Stromal cell of bone marrow (primary cell): Measurements from ENCODE around the gene C1RL.
"Not testable (repeated sequence)": the region's sequence is repeated elsewhere in the genome, so short reads cannot be mapped to it uniquely, and the experiment has no call there.

Source experiments
- DNase-seq: peaks from one replicate; pipeline ENCODE4 v3.0.0-alpha.2; 2012; ENCODE audit warnings: low read depth

C1RL gene

DNA sequence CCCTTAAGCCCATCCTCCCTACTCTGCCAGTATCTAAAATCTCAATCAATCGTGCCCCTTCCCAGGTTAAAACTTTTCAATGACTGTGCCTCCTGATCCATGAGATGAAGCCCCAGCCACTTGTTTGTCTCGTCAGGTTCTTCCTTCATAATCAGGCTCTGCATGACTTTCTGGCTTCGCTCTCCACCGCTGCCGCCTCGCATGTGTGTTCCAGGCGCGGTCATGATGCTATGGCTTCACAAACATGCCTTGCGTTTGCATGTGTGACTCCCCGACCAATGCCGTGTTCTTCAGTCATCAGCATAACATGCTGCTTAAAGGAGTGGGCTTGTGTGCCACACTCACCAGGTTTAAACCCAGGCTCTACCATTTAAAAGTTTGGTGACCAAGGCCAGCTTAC lies 5.0 kb upstream of the C1RL start:
- DNase-seq = no peak

DNA sequence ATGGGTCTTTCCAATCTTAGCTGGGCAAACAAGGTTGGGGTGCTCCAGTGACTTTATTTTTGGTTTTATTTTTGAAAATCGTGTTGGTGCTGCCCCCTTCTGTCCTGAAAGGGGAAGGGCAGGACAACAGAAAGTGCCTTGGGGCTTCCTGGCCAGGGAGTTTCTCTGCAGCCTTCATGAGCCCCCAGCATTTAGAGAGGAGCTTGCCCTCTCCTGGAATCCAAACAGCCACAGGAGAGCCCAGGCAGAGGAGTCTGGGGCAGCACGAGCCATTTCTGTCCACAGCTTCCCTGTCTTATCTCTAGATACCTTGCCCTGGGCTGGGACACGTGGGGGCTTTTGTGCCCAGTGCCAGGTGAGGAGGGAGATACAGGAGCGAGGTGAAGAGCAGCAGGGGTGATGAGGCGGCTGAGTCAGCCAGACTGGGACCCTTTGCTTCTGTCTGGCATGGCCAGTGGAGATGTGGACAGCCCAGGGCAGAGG lies 4.4 kb upstream of the C1RL start:
- DNase-seq = no peak

DNA sequence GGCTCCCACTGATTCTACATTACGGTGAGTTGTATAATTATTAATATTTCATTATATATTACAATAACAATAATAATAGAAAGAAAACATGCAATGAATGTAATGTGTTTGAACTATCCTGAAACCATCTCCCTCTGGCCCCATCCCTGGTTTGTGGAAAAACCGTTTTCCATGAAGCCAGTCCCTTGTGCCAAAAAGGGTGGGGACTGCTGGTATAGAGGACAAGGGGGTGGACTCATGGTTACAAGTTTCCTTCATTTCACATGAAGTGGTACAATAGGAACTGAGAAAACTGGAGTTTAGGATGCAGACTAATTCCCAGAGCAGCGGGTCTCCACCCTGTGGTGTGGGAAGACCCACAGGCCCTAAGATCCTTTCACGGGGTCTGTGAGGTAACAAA lies 3.0 kb upstream of the C1RL start:
- no peak for DNase-seq

DNA sequence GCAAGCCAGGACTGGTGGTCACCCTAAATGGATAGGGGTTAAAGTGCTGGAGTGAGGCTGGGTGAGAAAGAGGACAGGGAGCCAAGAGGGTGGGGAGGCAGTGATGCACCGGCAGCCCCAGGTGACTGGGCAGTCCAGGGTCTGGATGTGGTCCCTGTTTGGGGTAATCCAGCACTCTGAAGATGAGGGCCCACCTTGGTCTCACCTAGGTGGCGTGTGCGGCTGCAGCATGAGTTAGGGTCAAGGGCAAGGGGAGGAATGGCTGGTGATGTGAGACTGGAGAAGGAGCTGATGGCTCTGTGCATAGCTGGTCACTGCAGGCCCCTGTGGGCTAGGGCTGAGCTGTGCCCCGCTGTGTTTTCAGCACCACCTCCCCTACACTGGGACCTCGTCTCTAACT lies 1.6 kb upstream of the C1RL start:
- no peak for DNase-seq

DNA sequence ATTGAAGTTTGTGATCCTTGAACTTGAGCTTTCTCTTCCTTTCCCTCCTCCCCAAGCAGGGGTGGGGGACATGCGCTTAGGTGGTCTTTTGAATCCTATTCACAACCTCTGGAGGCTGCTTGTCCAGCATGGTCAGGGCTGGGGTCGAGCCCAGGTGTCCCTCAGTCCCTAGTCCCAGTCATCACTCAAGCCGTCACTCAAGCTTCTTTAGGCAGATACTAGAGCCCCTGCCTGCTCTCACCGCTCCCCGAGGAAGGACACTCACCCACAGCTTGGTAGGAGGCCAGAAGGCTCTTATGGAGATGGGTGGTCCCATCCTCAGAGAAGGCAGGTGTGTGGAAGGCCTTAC lies 532 bp upstream of the C1RL start:
- no peak for DNase-seq

DNA sequence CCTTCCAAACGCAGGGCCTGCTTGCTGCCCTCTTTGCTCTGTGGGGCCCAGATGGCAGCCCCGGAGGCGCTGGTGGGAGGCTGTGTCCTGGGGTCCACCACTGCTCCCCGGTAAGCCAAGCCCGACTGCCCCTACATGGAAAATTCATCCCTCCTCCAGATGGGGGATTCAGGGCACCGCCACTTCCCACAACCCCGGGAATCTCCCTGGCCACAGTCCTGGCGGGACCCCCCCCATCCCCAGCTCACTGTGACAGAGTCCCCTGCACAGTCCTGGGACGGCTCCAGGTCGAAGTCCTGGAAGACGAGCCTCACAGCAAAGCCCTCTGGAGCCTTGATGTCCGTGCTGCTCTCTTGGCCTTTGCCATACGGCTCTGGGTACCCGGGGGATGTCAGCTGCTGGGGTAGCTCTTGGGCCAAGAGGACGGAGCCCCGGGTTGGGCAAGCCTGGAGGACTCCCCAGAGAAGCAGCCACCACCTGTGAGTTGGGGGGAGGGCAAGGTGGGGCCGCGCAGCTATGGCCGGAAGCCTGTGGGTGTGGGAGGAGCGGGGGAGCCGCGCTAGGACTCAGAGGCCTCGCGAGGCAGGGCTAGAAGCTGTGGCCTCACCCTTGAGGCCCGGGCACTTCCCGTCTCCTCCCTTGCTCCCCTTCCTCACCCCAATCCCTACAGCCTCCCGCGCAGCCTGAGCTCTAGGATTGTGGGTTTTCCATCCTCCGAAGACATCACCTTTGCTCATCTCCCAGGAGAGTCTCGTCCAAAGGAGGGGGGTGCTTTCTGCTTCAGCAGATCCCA lies 815 bp downstream of the C1RL start:
- no peak for DNase-seq

DNA sequence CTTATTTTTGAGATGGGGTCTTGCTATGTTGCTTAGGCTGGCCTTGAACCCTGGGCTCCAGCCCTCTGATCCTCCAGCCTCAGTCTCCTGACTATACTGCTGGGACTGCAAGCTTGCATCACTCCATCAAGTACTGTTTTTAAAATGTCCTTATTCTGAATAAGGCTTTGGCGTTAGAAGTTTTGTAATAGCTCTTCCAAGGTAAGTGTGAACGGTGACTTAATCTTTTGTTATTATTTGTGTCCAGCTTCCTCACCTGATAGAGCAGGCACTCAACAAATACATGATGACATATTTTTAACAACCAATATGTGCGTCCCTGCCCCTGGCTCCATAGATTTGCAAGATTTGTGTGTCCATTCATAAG lies 1.4 kb downstream of the C1RL start:
- DNase-seq = no peak

DNA sequence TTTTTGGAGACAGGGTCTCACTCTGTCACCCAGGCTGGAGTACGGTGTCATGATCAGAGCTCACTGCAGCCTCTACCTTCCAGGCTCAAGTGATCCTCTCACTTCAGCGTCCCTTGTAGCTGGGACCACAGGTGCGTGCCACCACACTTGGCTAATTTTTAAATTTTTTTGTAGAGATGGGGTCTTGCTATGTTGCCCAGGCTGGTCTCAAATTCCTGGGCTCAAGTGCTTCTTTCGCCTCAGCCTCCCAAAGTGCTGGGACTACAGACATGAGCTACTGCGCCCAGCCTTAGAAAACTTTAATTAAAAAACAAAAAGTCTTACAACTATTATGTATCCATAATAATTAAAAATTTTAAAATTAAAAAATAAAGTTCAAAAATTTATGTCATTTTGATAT lies 1.8 kb downstream of the C1RL start:
- DNase-seq = not testable (repeated sequence)

DNA sequence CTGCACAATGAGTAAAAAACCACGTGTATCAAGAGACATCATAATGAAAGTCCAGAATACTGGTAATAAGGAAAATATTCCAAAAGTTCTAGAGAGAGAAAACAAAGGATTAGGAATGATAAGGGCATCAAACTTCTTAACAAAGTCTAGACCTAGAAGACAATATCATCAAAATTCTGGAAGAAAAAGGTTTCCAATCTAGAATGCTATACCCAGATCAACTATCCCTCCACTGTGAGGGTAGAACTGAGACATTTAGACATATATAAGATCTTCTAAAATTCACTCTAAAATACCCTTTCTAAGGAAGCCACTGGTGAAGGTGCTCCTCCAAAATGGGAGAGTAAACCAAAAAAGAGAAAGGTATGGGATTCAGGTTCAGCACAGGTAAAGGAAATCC lies 2.9 kb downstream of the C1RL start:
- DNase-seq = no peak

DNA sequence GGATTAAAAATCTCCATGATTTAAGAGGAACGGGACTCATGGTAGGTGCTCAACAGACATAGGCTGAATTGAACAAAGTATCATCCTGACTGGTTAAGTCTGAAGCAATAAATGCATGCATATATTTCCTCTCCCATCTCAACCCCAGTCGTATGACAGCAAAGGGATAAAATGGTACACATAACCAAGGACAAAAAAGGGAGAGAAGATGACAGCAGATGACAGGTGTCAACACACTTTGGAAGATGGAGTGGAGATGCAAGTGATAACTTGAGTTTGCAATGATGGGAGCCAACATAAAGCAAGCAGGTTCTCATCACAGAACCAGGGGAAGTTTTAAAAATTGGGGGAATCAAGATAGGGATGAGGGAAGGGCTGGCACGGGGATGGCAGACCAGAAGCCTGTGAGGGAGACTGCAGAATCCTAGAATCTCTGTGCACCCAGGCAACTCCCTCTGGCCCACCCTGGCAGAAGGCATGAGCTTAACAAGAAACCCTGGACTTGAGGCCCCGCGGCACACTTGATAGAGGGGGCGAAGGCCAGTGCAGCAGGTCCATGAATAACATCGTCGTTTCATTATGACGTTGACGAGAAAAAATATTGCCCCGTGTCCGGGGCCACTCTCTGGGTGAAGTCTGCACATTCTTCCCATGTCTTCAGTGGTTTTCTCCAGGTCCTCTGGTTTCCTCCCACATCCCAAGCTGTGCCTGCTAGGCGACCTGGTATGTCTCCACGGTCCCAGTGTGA lies 5.0 kb downstream of the C1RL start:
- no peak for DNase-seq

DNA sequence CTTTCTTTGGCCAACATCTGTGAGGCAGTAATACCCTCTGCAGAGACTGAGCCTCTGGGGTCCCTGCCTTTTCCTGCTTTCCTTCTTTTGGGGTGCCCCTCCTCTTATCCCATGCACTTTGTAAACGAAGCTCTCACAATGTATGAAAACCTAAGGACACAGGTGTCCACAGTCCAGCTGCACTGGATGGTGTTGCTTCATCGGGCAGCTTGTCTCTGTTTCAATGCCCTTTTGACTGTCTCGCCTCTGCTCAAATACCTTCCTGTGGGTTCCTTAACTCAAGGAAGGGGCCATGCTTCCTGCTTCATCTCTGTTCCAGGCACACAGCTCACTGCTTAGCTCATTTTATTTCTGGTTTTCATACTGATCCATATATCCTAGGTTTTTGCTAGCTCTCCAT lies 6.4 kb downstream of the C1RL start:
- DNase-seq = no peak

DNA sequence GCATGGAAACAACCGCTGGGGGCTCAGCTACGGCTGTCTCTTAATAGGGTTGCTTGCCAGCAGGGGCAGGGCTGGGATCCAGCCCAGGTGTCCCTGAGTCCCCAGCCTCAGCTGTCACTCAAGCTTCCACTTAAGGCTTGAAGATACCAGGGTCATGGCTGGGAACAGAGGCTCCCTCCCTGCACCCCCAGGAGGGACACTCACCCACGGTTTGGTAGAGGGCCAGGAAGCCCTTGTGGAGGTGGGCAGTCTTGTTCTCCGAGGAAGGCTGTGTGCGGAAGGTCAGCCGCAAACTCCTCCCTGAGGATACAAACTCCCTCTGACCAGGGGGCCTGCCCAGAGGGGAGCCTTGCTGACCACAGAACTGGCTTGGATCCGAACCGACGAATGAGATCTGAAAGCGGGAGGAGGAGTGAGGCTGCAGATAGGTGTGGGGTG lies 7.3 kb downstream of the C1RL start:
- no peak for DNase-seq

DNA sequence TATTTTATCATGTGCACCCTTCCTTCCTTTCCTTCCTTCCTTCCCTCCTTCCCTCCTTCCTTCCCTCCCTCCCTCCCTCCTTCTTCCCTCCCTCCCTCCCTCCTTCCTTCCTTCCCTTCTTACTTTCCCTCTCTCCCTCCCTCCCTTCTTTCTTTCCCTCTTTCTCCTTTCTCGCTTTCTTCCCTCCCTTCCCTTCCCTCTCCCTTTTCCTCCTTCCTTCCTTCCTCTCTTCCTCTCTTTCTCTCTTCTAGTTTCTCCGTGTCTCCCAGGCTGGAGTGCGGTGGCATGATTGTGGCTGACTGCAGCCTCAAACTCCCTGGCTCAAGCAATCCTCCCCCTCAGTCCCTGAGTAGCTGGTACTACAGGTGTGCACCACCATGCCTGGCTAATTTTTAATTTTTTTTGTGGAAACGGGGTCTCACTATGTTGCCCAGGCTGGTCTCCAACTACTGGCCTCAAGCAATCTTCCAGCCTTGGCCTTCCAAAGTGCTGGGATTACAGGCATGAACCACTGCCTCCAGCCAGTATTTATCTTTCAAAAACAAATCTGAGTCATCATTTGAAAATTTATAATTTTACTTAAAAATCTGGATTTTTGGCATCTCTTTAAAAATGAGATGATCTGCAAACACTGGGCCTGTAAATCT lies 7.8 kb downstream of the C1RL start:
- no peak for DNase-seq

DNA sequence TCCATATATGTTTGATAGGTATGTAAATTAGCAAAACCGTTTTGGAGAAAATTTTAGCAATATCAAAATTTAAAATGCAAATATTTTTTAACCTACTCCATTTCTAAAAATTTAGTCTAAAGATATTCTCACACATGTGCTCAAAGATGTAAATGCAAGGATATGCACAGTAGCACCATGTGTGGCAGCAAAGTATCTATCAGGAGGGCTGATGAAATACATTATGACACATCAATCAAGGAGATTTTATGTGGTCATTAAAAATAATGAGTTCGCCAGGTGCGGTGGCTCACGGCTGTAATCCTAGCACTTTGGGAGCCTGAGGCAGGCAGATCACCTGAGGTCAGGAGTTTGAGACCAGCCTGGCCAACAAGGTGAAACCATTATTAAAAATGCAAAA lies 8.8 kb downstream of the C1RL start:
- no peak for DNase-seq

DNA sequence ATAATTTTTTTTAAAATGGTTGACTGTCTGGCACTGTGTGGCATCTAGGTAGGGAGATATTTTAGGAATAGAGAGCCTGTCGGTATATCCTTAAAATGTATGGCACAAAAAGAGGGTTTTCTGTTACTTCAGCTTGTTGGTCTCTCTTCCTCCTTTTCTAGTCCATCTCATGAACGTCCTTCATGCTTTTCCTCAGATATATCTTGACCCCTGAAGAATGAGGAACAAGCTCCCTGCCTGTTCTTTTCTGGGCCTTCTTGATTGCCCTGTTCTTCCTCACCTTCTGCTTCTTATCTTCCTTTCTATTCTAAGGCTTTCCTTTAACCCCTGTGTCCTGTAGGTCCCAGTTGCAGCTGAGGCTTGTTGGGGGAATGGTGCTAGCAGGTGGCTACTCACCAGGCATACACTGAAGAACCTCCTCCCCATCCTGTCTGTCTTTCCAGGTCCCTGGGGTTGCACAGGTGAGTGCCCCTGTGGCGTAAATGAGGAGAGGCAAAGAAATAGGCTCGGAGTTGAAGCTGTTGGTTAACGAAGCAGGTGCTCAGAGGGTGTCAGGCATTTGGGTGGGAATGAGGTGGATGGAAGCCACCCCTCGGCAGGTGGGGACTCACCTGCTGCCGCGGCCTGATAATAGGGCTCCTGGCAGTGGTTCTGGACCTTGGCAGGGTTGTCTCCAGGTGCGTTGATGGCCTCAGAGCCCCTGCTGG lies 9.6 kb downstream of the C1RL start:
- no peak for DNase-seq

DNA sequence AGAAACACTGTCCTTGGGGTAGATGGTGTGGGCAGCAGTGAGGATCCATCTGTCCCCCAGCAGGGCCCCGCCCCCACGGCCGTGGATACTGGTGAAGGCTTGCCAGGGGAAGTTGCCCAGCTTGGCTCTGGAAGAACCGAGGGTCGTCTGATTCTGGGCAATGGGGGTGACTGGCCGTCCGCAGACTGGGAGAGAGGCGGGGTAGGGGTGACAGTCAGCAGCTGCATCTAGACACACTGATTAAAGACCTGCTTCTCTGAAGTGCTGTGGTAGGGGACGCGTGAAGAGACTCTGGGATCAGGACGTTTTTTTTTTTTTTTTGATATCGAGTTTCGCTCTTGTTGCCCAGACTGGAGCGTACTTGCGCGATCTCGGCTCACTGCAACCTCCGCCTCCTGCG lies 12.0 kb downstream of the C1RL start:
- DNase-seq = no peak

DNA sequence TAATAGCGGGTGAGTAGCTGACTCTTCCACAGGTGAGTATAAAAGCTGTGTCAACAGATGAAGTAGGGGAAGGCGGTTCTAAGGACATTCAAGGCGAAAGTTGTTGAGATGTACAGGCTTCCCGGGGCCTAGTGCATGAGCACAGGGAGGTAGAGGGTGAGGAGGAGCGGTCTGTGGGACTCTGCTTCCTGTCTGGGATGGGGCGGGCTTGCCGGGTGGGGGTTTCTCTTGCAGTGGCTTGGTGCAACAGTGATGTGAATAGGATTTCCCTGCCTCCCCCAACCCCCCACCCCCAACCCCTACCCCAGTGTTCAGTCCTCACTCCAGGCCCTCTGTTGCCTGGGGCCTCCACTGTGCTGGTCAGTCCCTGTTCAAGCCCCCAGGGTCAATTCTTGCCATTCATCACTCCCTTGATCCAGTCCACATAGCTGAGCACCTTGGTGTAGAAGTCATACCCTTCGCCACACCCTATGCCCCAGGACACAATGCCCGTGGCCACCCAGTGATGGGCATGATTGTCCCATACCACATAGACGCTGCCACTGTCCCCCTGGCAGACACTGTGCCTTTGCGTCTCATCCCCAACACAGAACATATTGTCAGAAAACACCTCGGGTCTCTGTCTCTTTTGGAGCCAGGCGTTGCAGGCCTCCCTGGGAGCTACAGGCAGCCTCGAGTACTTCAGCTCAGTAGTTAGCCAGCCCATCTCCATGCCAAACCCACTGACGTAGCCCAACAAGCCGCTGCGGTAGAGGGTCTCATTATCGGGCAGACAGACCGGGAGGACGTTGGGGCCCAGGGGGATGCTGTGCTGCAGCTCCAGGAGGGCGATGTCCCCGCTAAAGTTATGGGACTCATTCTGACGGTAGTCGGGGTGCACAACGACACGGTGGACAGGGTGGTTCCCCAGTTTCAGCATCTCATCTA lies 12.7 kb downstream of the C1RL start:
- DNase-seq = no peak

DNA sequence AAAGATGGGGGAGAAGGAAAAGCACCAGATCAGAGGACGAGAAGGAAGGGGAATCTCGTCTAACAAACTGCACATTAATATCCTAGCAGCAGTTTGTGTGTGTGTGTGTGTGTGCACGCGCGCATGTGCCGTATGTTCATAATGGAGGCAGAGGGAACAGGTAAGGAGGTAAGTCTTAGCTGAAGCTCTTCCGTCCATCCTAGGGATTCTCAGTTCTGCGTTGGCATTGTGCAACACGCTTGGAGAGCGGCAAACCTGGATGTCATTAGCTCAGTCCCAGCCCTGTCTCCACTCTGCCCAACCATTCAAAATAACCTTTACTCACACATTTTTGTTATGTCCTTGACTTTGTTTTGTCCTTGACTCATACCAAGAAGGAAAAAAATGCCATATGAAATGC lies 15.1 kb downstream of the C1RL start:
- DNase-seq = no peak

DNA sequence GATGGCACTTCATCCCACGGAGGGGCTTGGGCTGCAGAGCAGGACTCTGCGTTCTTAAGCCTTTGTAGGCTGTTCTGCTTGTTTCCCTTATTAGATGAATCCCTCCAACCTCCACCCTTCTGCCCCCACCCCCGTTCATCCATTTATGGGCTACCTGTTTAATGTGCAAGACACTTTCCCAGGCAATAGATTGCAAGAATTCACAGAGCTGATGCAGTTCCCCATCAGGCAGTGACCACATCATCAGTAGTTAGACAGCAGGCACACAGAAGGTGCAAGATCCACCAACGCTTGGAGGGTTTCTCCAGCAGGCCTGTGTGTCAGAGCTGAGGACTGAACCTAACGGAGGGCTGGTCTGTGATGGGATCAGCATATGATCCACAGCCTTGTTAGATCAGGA lies 15.5 kb downstream of the C1RL start:
- DNase-seq = no peak

DNA sequence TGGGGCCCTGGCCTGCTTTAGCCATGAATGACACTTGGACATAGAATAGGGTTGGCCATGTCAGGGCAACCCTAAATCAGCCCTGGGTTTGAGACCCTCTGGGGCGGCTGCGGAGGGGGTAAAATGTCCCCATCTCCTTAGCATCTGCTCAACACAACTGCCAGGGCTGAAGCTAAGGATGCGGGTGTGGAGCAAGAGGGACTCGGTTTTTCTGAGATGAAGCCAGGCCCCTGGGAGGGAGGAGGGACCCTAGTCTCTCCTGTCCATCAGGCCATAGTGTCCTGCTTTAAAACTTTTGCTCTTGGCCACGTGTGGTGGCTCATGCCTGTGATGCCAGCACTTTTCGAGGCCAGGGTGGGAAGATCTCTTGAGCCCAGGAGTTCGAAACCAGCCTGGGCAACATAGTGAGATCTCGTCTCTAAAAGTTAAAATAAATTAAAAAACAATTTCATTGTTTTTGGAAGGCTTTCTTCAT lies 16.0 kb downstream of the C1RL start:
- DNase-seq = no peak

DNA sequence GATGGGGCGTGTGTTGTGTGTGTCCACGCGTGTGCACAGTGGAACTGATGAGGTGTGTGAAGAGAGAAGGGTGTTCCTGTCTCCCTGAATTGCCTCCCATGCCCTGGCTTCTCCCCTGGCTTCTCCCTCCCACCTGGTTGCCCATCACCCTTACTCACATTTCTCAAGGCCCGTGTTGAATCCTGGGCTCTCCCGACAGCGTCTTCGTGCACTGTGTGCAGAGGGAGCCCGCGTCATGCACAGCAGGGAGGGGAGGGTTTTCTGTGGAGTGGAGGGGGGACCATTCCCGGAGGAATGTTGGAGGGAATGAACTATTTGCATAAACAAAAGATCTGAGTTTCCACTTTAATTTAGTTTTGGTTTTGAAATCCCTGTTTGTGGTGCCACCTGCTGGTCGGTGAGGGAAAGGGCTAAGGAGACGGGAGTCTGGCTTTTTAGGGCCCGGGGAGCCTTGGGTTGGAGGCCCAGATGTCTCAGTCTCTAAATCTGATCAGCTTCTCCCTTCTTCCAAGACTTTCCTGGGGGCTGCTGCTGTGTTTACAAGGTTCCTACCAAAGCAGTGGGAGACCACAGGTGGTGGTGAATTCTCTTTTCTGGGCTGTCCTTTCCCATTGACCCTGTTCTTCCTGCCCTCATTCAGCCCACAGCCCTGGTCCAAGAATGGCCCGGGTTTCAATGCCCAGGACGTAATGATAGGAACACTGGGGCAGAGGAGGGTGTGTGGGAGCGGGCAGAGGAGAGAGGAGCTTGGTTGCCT lies 16.6 kb downstream of the C1RL start, which contains the start of gene C1R:
Gene C1R (minus strand): TSS at position 217 of the 757 bp plus-strand sequence. CDS start 57 bp downstream, at position 160.
- peak; percentile 89 for DNase-seq
